GM10266 (cell line): ENCODE measurements around the gene CHMP1B.

Experiments used
- DNase-seq: peaks from one replicate; pipeline ENCODE4 v3.0.0; 2012; ENCODE audit errors: extremely low spot score
- TF ChIP-seq, protein P1 (sequence below): IDR thresholded peaks from 2 replicates; pipeline ENCODE4 v1.5.1; 2012; ENCODE audit warnings: mild to moderate bottlenecking, low read depth; ENCODE audit not compliant: control insufficient read depth, insufficient read depth; ENCODE audit errors: missing control alignments

The CHMP1B gene

DNA sequence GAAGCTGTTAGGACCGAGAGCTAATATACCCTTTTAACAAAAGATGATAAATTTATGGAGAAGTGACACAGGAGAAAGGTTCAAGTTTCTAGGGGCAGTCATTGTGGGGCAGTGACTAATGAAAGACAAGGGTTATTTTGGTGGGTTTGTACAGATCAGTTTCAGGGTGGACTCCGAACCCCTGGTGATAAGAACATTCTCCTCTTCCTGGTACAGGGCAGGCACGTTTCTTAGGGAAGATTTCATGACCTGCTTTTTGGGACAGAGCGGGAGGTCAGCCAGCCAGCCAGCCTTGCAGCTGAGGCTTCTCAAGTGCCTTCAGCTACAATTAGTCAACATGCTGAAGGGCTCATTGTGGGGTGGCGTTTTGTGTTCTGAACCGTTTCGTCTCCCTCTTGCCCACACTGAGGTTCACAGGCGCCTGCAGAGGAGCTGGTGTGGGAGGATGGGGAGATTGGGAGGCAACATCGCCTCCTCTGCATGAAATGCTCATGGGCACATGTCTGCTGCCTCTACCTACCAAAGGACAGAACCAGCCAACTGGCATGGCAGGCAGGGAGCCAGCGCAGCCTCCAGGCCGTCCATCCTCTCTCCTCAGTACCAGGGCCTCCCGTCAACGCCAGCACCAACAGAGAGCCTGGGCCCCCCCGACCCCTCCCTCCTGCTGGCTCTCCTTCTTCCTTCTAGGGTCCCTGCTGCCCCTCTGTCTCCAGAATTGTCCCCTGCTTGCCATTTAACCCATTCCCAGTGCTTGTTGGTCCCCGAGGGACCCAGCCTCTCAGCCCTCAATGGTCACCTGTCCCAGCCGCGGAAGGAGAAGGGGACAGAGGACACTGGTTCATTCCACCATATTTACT lies 9.6 kb downstream of the CHMP1B start:
- TF ChIP-seq, protein P1, sequence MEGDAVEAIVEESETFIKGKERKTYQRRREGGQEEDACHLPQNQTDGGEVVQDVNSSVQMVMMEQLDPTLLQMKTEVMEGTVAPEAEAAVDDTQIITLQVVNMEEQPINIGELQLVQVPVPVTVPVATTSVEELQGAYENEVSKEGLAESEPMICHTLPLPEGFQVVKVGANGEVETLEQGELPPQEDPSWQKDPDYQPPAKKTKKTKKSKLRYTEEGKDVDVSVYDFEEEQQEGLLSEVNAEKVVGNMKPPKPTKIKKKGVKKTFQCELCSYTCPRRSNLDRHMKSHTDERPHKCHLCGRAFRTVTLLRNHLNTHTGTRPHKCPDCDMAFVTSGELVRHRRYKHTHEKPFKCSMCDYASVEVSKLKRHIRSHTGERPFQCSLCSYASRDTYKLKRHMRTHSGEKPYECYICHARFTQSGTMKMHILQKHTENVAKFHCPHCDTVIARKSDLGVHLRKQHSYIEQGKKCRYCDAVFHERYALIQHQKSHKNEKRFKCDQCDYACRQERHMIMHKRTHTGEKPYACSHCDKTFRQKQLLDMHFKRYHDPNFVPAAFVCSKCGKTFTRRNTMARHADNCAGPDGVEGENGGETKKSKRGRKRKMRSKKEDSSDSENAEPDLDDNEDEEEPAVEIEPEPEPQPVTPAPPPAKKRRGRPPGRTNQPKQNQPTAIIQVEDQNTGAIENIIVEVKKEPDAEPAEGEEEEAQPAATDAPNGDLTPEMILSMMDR: no peak
- DNase-seq: no peak

DNA sequence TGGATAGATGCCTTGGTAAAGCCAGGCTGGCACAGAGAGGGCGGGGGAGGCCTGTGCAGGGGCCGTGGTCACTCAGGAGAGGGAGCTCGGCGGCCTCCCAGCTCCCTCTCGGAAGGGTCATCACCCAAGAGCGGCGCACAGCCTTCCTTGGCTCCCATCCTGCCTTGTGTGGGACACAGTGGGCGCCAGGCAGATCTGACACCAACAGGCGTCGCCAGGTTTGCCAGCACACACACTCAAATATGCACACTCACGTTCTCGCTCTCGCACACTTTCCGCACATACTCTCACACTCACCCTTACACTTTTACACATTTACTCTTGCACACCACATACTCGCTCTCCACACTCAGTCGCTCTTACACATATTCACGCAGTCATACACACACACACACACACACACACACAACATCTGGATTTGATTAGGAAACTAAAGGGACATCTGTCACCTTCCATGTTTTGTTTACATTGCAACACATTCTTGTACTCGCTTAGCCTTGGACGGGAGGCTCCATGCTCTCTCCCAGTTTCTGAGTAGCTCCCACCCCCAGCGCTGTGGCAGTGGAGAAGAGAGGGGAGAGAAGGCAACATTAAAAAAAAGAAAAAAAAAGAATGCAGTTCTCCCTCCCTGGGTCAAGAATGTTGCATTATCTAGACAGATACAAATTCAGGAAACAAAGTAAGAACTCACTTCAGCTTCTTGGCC lies 10.5 kb downstream of the CHMP1B start:
- TF ChIP-seq, protein P1: no peak
- DNase-seq: no peak

DNA sequence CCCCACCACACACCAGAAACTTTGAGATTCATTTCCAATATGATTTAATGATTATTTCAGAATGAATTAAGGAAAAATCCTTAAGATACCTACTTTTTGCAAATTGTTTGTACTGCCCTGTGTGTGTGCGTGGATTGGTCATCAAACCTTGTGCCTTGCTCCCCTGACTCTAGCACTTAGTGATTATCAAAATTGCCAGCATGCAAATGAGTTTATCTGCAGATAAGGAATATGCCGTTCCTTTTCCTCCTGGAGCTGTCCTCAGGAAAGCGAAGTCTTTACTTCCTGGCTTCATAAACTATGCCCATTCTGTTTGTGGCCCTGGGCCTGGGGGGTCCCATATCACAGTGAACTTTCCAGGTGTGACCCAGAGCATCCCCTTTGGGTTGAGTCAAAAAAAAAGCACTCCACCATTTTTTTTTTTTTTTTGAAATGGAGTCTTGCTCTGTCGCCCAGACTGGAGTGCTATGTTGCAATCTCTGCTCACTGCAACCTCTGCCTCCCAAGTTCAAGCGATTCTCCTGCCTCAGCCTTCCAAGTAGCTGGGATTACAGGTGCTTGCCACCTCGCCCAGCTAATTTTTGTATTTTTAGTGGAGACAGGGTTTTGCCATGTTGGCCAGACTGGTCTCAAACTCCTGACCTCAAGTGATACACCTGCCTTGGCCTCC lies 11.4 kb downstream of the CHMP1B start:
- TF ChIP-seq, protein P1: no peak
- no peak for DNase-seq

DNA sequence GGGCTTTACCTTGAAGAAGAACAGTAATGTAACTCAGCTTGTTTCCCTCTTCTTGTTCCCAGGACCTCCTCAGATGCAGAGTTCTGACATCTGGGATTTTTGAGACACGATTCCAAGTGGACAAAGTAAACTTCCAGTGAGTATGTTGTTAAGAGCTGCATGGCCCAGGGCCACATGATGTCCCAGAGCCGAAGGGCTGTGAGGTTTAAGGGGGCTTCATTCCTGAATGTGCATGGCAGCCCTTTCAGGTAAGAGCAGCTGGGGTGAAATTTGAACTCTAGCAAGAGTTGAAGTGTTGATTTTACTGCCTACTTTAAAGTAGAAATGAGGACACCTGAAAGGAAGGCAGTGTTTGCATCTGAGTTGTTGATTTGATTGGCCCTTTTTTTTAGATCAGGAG lies 13.3 kb downstream of the CHMP1B start:
- TF ChIP-seq, protein P1: no peak
- DNase-seq: no peak

DNA sequence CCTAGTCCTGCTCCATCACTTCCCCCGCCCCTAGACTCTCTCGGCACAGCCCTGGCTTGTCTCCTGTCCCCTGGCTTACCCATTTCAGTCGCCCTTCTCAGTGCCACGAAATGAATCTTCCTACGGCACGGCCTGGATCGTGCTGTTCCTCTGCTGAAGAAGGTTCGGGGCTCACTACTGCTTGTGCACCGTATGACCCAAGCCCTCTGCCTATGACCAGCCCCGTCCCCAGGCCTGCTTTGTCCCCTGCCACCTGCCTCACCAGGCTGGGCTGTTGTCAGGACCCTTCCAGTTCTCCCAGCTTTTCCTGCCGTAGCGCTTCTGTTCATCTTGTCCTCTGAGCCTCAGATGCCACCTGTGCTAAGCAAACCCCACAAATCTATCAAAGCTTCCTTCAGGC lies 13.9 kb downstream of the CHMP1B start:
- TF ChIP-seq, protein P1: no peak
- no peak for DNase-seq

DNA sequence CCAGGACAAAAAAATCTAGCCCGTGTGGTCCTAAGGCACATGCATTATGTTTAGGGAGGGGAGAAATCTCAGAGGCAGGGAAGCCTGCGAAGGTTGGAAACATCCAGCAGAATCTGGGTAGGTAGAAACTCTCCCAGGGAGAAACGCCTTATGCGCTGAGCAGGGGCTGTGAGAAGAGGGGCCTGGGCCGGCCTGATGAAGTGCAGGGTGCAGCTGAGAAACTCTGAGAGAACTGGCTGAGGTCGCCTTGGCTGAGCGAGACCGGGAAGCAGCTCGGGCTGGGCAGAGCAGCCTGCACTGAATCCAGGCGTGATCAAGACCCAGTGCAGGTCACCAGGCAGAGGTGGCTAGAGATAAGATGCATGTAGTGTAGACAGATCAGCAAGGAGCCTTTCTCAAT lies 15.1 kb downstream of the CHMP1B start:
- no peak for DNase-seq
- TF ChIP-seq, protein P1: no peak
